ENCODE results near the gene RSRC1. TPM values are rescaled to one million over a fixed set of nuclear protein-coding genes. Genes with fewer than 3 reads are reported as not detected.
A peak's percentile ranks its signal among the peaks of the same experiment; 100 is the strongest.

Gene RSRC1
- total and polyA plus RNA-seq, 2 of the 13 experiments (the other 11 are each of a cell fraction or from before 2014, with no cell fraction given): 4.9 to 63.0 TPM

- 0 out of 2 replicates have a peak, but pooled peaks have one; percentile 18 for TF ChIP-seq CTCF (CRISPR knock-in tag; IDR thresholded peaks at IDR 0.05)
- TF ChIP-seq RBFOX2 (IDR thresholded peaks at IDR 0.05; ENCODE audit: low read depth, low read length): peak; percentile 96
- TF ChIP-seq TP53 (CRISPR knock-in tag; conservative IDR thresholded peaks at IDR 0.05): peak; percentile 89
- no peak for TF ChIP-seq ZNF367 (CRISPR knock-in tag; IDR thresholded peaks at IDR 0.05; ENCODE audit: borderline replicate concordance)
- TF ChIP-seq PBX2 (CRISPR knock-in tag; IDR thresholded peaks at IDR 0.05): no peak
- no peak for TF ChIP-seq AKAP8 (CRISPR knock-in tag; IDR thresholded peaks at IDR 0.05)
- TF ChIP-seq SALL2 (CRISPR knock-in tag; IDR thresholded peaks at IDR 0.05): peak; percentile 77; the same call in 1 of the 2 replicates
- peak; percentile 95 for TF ChIP-seq ZGPAT (CRISPR knock-in tag; IDR thresholded peaks at IDR 0.05)
- peak; percentile 91 for TF ChIP-seq ZNF331 (CRISPR knock-in tag; IDR thresholded peaks at IDR 0.05)
- TF ChIP-seq ZNF569 (CRISPR knock-in tag; IDR thresholded peaks at IDR 0.05; ENCODE audit: borderline replicate concordance): peak; percentile 52; the same call in 1 of the 2 replicates
- no peak for TF ChIP-seq ZNF18 (CRISPR knock-in tag; IDR thresholded peaks at IDR 0.05; ENCODE audit: insufficient replicate concordance)
- TF ChIP-seq NFE2L1 (CRISPR knock-in tag; IDR thresholded peaks at IDR 0.05; ENCODE audit: borderline replicate concordance): no peak
- peak; percentile 99 for TF ChIP-seq HNRNPLL (IDR thresholded peaks at IDR 0.05; ENCODE audit: low read depth, low read length, poor library complexity, severe bottlenecking)
- TF ChIP-seq ZNF207 (IDR thresholded peaks at IDR 0.05; ENCODE audit: borderline replicate concordance): no peak
- TF ChIP-seq GMEB1 (CRISPR knock-in tag; IDR thresholded peaks at IDR 0.05; ENCODE audit: borderline replicate concordance): peak; percentile 90
- peak; percentile 57; the same call in 1 of the 2 replicates for TF ChIP-seq TOE1 (CRISPR knock-in tag; IDR thresholded peaks at IDR 0.05)
- peak; percentile 22; the same call in 1 of the 2 replicates for TF ChIP-seq CERS6 (CRISPR knock-in tag; IDR thresholded peaks at IDR 0.05)
- TF ChIP-seq THAP7 (CRISPR knock-in tag; IDR thresholded peaks at IDR 0.05): peak; percentile 32; the same call in 1 of the 2 replicates
Measured at GRCh38 chr3:158109804-158110657, at the start of gene RSRC1 (continued).

Measured in HepG2 (cell line).